ENCODE results near the gene FAM151A.

FAM151A gene

GRCh38 chr1:54604051-54604450 is 19.3 kb downstream of the FAM151A start:
- DNase-seq (ENCODE audit: low read depth, low spot score) = no peak

- DNase-seq (ENCODE audit: low read depth, low spot score) = no peak
These were observed 20.1 kb downstream of the FAM151A start for GRCh38 chr1:54603241-54603640.

GRCh38 chr1:54602554-54602953 is 20.8 kb downstream of the FAM151A start:
- no peak for DNase-seq (ENCODE audit: low read depth, low spot score)

GRCh38 chr1:54601730-54602129 is 21.6 kb downstream of the FAM151A start:
- DNase-seq (ENCODE audit: low read depth, low spot score) = no peak

GRCh38 chr1:54600947-54601721 is 22.2 kb downstream of the FAM151A start:
- no peak for DNase-seq (ENCODE audit: low read depth, low spot score)

GRCh38 chr1:54599211-54599823 is 24.0 kb downstream of the FAM151A start:
- no peak for DNase-seq (ENCODE audit: low read depth, low spot score)

- no peak for DNase-seq (ENCODE audit: low read depth, low spot score)
These were observed 25.8 kb downstream of the FAM151A start for GRCh38 chr1:54597455-54598030.

- no peak for DNase-seq (ENCODE audit: low read depth, low spot score)
These were observed 26.6 kb downstream of the FAM151A start for GRCh38 chr1:54596756-54597155.

GRCh38 chr1:54595956-54596498 is 27.3 kb downstream of the FAM151A start:
- no peak for DNase-seq (ENCODE audit: low read depth, low spot score)

- DNase-seq (ENCODE audit: low read depth, low spot score) = no peak
These were observed 28.9 kb downstream of the FAM151A start for GRCh38 chr1:54594463-54594862.

GRCh38 chr1:54593571-54594160 is 29.7 kb downstream of the FAM151A start:
- DNase-seq (ENCODE audit: low read depth, low spot score) = no peak

- DNase-seq (ENCODE audit: low read depth, low spot score) = no peak
These were observed 32.1 kb downstream of the FAM151A start for GRCh38 chr1:54591127-54591756.

- DNase-seq (ENCODE audit: low read depth, low spot score) = no peak
These were observed 34.9 kb downstream of the FAM151A start for GRCh38 chr1:54588377-54588776.

- DNase-seq (ENCODE audit: low read depth, low spot score) = no peak
These were observed 37.9 kb downstream of the FAM151A start for GRCh38 chr1:54585181-54586066.

GRCh38 chr1:54584575-54584974 is 38.8 kb downstream of the FAM151A start:
- no peak for DNase-seq (ENCODE audit: low read depth, low spot score)

GRCh38 chr1:54583871-54584270 is 39.5 kb downstream of the FAM151A start:
- no peak for DNase-seq (ENCODE audit: low read depth, low spot score)

GRCh38 chr1:54583307-54583686 is 40.0 kb downstream of the FAM151A start:
- no peak for DNase-seq (ENCODE audit: low read depth, low spot score)

GRCh38 chr1:54582566-54583306 is 40.6 kb downstream of the FAM151A start:
- no peak for DNase-seq (ENCODE audit: low read depth, low spot score)

- DNase-seq (ENCODE audit: low read depth, low spot score) = no peak
These were observed 41.7 kb downstream of the FAM151A start for GRCh38 chr1:54581621-54582035.

Measured in activated CD4-positive, CD25-positive, alpha-beta regulatory T cell treated with anti-CD3 and anti-CD28 coated beads, Interleukin-2, amount 50 U/mL, for 16 hours (primary cell).